GM21737 (cell line): ENCODE results near the gene GLCCI1.

Experiments
- ATAC-seq: cut with Tn5 transposase; IDR thresholded peaks from one replicate; pipeline ENCODE4 v1.9.1; 2021; ENCODE audit warnings: mild to moderate bottlenecking, moderate library complexity; ENCODE audit not compliant: unreplicated experiment

Gene GLCCI1

DNA sequence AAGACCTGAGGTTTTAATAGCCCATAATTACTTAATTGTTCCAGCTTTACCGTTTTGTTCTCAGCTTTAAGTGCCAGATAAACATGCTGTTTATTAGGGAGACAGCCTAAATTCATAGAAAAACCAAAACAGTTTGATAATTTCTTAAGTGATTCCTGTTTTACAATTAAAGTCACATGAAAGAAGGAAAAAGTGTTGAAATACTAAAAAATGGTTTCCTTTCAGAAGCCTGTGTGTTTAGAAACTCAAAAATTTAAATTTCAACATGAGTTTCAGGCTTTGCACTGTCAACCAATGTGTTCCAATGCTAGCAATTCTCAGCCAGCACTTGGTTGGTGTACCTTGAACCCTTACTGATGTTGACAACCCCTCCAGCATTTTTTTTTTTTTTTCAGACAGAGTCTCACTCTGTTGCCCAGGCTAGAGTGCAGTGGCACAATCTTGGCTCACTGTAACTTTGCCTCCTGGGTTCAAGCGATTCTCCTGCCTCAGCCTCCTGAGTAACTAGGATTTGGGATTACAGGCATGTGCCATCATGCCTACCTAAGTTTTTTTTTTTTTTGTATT is 158.1 kb downstream of the GLCCI1 start:
- ATAC-seq = no peak

DNA sequence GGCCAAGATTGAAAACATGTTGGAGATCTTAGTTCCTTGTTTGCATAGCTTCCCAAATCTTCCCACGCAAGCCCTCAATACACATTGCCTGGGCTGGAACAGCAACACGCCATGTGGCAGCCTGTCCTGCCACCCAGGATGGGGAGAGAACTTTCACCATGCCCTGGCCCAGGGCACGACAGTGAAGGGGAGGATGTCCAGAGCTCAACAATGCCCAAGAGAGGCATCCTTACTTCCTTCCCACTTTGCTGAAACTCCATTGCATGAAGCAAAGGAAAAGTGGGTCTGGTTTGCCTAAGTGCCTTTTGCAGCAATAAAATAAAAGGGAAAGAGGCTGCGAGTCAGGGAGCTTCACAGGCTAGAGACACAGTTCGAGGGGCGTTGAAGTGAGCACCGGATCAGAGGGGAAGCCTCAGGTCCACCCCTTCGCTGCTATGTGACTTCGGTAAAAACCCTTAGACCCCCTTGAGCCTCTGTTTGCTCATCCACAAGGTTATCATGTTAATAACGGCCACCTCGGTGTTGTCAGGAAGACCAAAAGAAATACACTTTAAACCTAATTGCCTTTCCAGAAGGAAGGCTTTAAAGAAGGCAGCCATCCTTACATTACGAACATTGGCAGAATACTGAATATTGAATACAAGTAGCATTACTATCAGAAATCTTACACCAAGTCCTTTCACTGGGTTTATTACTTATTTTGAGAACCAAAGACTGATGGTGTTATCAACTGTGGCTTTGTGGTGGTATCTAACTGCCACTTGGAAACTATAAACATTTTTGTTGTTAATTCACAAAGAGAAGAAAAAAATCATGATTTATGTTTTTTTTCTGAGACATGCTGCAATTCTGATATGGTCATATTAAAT is 160.1 kb downstream of the GLCCI1 start:
- no peak for ATAC-seq

DNA sequence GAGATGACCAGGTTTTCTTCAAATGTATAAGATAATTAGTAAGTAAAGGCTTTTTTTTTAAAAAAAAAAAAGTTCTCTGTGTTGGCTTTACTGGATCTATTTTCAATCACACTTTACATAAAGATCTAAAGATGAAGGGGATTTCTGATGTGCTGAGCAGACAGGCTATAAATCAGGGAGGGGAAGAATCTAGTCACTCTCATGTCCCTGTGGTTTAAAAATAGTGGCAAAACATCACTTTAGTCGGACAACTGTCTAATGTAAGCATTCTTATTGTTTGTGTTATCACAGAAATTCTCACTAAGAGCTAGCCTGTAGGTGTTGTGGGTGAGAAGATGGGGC is 160.7 kb downstream of the GLCCI1 start:
- no peak for ATAC-seq

DNA sequence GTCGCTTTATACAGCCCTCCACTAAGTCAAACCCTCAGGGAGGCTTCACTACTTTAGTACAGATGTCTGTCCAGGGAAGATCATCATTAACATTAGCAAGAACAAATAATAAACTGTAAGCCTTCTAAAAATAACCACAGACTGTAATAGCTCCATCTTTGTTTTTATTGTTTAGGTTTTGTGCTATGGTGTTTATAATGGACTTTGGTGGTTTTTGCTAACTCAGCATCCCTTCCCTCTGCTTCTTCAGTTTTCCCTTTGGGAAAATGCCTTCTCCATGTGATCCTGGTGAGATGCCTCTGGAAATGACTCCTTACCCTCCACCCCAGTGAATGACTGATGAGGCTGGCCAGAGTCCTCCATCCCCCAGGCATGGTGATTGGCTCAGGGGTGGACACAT is 162.1 kb downstream of the GLCCI1 start:
- ATAC-seq = no peak

DNA sequence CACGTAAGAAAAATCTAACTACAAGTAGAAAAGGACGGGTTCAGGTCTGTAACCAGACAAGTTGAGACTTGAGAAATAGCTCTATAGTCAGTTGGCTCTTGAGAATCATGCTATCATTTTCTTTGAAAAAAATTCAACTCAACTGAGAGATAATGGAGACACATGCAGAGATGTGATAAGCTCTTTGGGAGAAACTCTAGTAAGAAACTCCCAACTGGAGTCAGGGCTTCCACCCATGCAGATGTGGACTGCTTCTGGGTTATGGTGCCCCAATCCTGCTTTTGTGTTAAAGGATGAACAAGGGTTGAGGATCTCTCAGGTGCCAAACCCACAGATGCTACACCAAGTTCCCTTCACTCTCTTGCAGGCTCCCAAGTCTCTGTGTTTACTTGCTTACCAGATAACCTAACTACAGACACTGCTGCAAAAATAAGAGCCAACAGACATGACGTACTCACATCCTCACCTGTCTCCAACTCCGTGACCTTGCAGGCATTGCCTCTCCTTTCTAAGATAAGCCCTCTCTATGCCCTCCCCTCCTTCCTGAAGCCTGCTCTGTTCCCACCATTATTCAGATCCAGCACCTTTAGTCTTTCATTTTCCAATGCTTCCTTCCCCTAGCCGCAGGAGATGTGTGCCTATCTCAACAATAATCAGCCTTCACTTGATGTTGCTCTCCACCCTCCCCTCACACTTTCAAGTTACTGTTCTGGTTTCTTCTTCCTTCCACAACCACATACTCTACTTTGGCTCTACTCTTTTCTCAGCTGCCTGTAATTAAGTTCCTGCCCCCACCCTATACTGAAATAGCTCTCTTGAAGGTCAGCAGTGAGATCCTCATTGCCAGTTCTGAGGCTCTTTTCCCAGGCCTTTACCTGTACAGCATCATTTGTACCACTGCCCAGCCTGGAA is 163.4 kb downstream of the GLCCI1 start:
- peak; percentile 54 for ATAC-seq

DNA sequence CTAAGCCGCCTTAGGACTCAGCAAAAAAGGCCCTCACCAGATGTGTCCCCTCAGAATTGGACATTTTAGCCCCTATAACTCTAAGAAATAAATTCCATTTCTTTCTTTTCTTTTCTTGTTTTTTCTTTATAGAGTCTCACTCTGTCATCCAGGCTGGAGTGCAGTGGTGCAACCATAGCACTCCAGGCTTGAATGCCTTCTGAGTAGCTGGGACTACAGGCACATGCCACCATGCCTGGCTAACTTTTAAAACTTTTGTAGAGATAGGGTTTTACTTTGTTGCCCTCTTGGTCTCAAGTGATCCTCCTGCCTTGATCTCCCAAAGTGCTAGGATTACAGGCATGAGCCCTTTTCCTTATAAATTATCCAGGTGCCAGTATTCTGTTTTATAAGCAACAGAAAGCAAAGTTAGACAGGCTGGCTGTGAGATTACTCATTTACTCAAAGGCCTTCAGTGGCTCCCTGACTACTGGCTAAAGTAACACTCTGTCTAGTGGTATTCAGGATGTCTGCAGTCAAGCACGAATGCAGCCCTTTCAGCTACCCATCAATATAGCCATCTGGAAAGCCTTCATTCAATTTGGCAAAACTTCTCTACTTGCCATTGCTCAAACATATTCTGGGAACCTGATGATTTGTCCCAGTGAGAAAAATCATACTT is 164.7 kb downstream of the GLCCI1 start:
- peak; percentile 33 for ATAC-seq

DNA sequence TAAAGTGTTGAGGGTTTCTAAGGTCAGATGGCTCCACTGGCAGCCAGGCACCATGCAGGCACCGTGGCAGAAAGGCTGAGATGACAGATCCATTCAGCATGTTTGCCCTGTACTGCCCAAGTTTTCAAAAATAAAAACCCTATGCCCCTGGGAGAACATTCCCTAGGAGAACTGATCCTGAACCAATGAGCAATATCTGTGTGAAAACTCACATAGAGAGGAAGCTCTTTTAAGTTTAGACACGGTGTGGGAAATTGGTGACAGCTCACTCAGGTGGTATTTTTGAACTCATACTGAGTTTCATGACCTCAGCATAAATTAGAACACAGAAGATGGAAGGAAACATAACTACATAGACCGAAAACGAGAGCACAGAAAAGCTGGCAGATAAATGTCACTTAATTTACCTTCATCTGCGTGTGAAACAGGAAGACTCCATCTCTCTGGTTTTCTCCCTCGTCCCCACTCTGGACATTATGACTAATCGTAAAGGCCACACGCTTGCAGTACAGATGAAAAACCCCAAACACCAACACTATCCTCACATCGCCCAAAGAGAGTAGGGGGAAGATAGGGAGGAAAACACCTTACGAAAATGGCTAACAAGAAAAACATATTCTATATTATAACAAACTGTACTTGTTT is 165.6 kb downstream of the GLCCI1 start:
- peak; percentile 56 for ATAC-seq

DNA sequence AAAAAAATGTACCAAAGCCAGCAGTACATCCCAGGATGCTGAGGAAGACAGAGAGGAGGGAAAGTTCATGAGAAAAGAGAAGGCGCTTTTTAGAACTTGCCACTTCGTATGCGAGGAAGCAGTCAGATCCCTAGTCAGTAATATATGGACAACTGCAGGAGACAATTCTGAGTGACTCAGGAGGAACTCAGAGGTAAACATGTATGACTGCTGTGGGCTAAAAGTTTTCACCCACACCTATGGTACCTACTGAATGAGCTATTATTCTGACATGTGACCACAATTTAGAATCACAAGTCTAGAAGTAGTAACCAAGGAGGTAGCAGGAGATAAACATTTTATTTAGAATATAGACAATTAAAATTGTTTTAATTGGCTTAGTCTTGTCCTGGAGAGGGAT is 166.8 kb downstream of the GLCCI1 start:
- ATAC-seq = no peak

DNA sequence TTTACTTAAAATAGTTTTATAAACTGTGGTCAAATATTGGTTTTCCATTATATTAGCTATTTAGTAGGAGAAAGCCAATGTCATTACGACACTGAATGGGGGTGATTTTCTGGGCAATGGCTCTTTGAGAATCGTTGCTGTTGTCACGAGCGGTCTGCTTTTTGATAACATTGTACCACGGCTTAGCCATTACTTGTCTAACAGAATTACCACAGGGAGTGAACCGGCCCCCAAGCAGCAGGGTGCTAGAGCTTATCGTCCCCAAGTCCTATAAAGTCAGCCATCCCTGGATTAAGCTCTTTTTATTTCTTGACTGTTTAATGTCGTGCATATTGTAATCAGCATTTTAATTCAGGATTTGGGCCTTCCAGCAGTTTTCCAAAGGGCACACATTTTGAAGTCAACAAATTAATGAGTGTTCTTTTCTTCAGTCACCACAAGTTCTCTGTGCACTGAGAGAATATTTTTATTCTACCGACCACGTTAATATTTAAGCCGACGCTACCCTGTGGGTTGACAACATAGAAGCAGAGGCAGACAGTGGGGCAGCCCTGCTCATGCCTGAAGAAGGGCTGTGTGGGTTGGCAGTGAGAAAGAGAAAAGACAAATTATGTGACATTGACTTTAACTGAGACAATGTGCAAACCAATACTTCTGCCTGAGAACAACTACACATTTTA is 167.6 kb downstream of the GLCCI1 start:
- ATAC-seq = no peak
